HG03469 (cell line): ENCODE measurements around the gene HOMER1.

ENCODE experiments used
- ATAC-seq: cut with Tn5 transposase; IDR thresholded peaks from one replicate; pipeline ENCODE4 v1.9.1; 2021; ENCODE audit warnings: mild to moderate bottlenecking, moderate library complexity, moderate number of reproducible peaks; ENCODE audit not compliant: unreplicated experiment

HOMER1 gene

DNA sequence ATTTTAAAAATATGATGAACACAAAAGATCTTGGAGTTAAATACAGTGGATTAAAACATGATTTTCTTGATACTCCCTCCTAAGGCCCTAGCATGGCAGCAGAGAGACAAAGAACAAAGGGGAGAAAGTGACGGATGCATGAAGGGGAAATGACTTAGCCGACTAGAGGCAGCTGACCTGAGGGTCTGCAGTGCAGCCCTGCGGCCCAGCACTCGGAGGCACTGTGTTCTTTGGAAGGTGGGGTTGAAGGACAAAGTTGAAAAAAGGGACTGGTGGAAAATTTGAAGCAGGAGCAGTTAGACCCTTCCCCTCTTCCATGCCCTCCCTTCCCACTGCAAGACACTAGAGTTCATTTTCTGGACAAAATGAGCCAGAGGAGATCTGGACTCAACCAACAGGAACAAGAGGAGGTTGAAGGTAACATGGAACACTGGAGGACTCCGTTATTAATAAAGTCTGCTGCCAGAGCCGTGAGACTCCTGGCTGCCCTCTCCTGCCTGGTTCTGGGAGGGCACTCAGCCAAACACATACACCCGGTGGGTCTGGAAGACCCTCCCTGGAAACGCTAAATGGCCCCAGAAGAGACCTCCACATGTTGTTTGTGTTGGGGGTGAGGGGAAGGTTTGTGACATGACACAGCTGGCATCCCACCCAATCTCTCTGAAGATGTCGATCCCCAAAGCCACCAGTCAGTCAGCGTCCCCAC lies 179.9 kb downstream of the HOMER1 start:
- no peak for ATAC-seq

DNA sequence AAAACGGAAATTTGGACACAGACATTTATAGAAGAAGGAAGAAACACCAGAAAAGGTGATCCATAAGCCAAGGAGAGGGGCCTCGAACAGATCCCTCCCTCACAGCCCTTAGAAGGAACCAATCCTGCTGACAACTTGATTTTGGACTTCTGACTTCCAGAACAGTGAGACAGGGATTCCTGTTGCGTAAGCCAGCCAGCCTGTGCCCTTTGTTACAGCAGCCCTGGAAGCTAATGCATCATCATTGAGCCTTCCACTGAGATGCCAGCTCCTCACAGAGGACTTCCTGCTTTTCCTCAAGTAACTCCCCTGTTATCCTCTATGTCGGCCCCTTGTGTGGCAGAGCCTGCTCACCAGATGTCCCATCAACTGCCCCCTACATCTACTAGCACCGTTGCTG lies 183.9 kb downstream of the HOMER1 start:
- ATAC-seq: no peak

DNA sequence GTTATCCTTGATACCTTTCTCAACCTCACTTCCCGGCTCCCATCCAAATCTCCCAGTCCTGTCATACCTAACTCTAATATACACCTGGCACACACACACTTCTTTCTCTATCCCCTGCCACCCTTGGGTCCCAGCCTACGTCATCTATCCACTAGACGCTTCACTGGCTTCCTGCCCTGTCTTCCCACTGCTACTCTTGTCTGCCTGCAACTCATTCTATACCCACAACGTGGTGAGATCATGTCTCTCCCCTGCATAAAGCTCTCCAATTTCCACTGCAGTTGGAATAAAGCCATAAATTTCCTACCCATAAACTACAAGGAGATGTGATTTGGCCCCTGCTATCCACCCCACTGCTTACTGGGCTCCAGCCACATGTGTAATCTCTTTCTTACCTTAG lies 184.5 kb downstream of the HOMER1 start:
- no peak for ATAC-seq
